Measurements from ENCODE around the gene PFDN4. TPM values are rescaled to one million over a fixed set of nuclear protein-coding genes. Genes with fewer than 3 reads are reported as not detected.

PFDN4 gene
- total RNA-seq, 4 donors from 2014 or later = 32.8 to 71.0 (median 40.2) TPM

DNA sequence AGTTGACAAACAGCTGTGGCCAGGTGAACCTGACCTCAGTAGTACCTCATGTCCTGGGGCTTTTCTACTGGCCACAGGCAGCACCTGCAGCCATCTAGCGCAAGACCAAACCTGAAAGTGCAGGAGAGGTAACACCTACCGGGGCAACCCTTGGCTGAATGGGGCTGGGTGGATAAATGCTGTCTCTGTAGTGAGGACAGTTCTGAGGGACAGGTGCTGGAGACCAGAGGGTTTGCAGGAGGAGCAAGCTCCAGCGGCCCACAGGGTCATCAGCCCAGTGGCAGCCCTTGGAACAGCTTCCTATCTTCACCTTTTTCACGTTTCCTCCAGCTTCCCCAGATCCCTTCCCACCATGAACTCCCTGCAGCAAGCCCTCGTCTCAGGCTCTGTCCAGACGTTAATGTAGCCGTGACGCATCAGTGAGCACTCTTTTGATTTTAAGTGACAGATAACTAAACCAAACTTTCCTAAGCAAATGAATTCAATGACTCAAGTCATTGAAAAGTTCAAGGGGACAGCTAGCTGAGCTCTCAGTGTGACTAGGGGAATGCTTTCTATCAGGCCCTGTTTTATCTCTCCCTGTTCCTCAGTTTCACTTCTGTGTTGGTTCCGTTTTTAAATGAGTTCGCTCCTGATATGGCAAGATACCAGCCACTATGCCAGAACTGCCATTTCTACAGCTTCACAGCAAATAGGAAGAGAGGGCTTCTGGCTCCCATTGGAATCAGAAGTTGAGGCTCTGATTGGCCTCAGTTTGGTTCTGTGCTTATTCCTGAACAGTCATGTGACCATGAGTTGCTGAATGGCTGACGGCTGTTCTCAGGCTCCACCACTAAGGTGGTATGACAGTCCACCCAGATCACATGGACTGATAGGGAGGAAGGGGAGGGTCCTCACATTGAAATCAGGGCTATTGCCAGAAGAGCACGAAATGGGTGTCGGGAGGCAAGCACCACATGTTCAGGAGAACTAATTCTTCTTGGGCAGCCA is 12.1 kb upstream of the PFDN4 start:
- TF ChIP-seq POLR2A (IDR thresholded peaks at IDR 0.05) (no peak), CTCF (IDR thresholded peaks at IDR 0.05) (no peak)
- WGBS, 2 donors = 80 to 85% methylated on average over 13 of the region's 13 CpGs
- H3K4me3 ChIP-seq (ENCODE audit: low read depth, poor library complexity, severe bottlenecking) = no peak overlapping the region
- intact Hi-C loops (cut with DNase I; ENCODE audit: low total_unique reads) = loop anchor here (5.0 kb wide), 1 partner anchor 98 kb away; no protein-coding TSS in a partner anchor
- DNase-seq (ENCODE audit: low spot score in 2 of 2) = no peak

GRCh38 chr20:54197621-54198604 is 10.0 kb upstream of the PFDN4 start:
- intact Hi-C loops (cut with DNase I; ENCODE audit: low total_unique reads) = loop anchor here (5.0 kb wide), 1 partner anchor 101 kb away; no protein-coding TSS in a partner anchor
- 64 to 69% methylated on average over 13 of the region's 13 CpGs for WGBS, 2 donors
- no peak for TF ChIP-seq CTCF (IDR thresholded peaks at IDR 0.05)
- TF ChIP-seq POLR2A (IDR thresholded peaks at IDR 0.05) = no peak
- H3K4me3 ChIP-seq (ENCODE audit: low read depth, poor library complexity, severe bottlenecking) = no peak overlapping the region
- DNase-seq (ENCODE audit: low spot score in 2 of 2) = no peak

DNA sequence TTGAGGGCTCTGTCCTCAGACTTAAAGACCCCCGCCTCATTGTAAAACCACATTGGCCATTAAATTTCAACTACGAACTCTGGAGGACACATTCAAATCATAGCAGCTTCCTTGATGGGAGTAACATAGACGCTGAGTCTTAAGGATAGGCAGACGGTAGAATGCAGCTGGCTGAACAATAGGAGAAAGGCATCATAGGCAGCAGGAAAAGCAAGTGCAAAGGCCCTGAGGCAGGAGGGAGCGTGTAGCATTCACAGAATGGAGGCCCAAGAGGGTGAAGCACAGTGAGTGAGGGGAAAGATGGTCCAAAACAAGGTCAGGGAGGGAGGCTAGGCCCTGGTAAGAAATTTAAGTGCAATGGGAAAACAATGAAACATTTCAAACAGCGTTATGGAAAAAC is 8.6 kb upstream of the PFDN4 start:
- no peak for DNase-seq (ENCODE audit: low spot score in 2 of 2)
- intact Hi-C loops (cut with DNase I; ENCODE audit: low total_unique reads) = loop anchor here (5.0 kb wide), 1 partner anchor 102 kb away; no protein-coding TSS in a partner anchor
- WGBS, 2 donors = 70 to 73% methylated on average over 6 of the region's 6 CpGs
- H3K4me3 ChIP-seq (ENCODE audit: low read depth, poor library complexity, severe bottlenecking) = no peak overlapping the region
- no peak for TF ChIP-seq POLR2A (IDR thresholded peaks at IDR 0.05)
- no peak for TF ChIP-seq CTCF (IDR thresholded peaks at IDR 0.05)

GRCh38 chr20:54199721-54200176 is 8.1 kb upstream of the PFDN4 start:
- DNase-seq (ENCODE audit: low spot score in 2 of 2) = peak; percentile 78 to 95
- intact Hi-C loops (cut with DNase I; ENCODE audit: low total_unique reads) = loop anchor here (5.0 kb wide), 1 partner anchor 102 kb away; no protein-coding TSS in a partner anchor
- WGBS, 2 donors = 10 to 12% methylated on average over 7 of the region's 7 CpGs
- no peak overlapping the region for H3K4me3 ChIP-seq (ENCODE audit: low read depth, poor library complexity, severe bottlenecking)
- TF ChIP-seq POLR2A (IDR thresholded peaks at IDR 0.05) (no peak), CTCF (IDR thresholded peaks at IDR 0.05) (peak in 1 of 3 donors; percentile 60)

- no peak overlapping the region for H3K4me3 ChIP-seq (ENCODE audit: low read depth, poor library complexity, severe bottlenecking)
- WGBS, 2 donors = 41 to 46% methylated on average over 7 of the region's 7 CpGs
- intact Hi-C loops (cut with DNase I; ENCODE audit: low total_unique reads) = no loop called here
- TF ChIP-seq CTCF (IDR thresholded peaks at IDR 0.05) (no peak), POLR2A (IDR thresholded peaks at IDR 0.05) (no peak)
- no peak for DNase-seq (ENCODE audit: low spot score in 2 of 2)
Measured at GRCh38 chr20:54200487-54201267, 7.2 kb upstream of the PFDN4 start.

Measured in lower leg skin (tissue), 4 donors.